Measurements from ENCODE around the gene HNRNPH3. TPM values are rescaled to one million over a fixed set of nuclear protein-coding genes. Genes with fewer than 3 reads are reported as not detected.

The HNRNPH3 gene
- 100 to 1,000 TPM in 2 of 4 donors, 10 to 100 TPM in 2; 81.1 to 134 (median 94.1) TPM for total RNA-seq
- 100 TPM for polyA plus RNA-seq
- long read RNA-seq, donor 1, transcript HNRNPH3-201 (10 exons, 2,339 nt): major isoform, 36 of 105 reads
- long read RNA-seq, donor 1, transcript HNRNPH3-202 (10 exons, 1,332 nt): minor isoform, 11 of 105 reads
- long read RNA-seq, donor 1, partial matches to known transcripts: 5 of 105 reads
- long read RNA-seq, donor 1, other reads (novel, unspliced or antisense): 52 of 105 reads
- long read RNA-seq, donor 2, transcript HNRNPH3-201 (10 exons, 2,339 nt): major isoform, 19 of 51 reads
- long read RNA-seq, donor 2, transcript HNRNPH3-202 (10 exons, 1,332 nt): minor isoform, 5 of 51 reads
- long read RNA-seq, donor 2, partial matches to known transcripts: 0 of 51 reads
- long read RNA-seq, donor 2, other reads (novel, unspliced or antisense): 27 of 51 reads
- long read RNA-seq, donor 3, transcript HNRNPH3-201 (10 exons, 2,339 nt): major isoform, 35 of 135 reads
- long read RNA-seq, donor 3, transcript HNRNPH3-202 (10 exons, 1,332 nt): minor isoform, 25 of 135 reads
- long read RNA-seq, donor 3, partial matches to known transcripts: 3 of 135 reads
- long read RNA-seq, donor 3, other reads (novel, unspliced or antisense): 71 of 135 reads
- long read RNA-seq, donor 4, transcript HNRNPH3-201 (10 exons, 2,339 nt): major isoform, 21 of 66 reads
- long read RNA-seq, donor 4, partial matches to known transcripts: 2 of 66 reads
- long read RNA-seq, donor 4, other reads (novel, unspliced or antisense): 37 of 66 reads

GRCh38 chr10:68331455-68332258 lies at the start of gene HNRNPH3:
TSS of gene HNRNPH3 (plus strand) at chr10:68332064. CDS start at chr10:68337222, 5,158 bp downstream.
- Histone ChIP-seq H3K27me3 (ENCODE audit: control insufficient read depth, insufficient read depth) (no peaks in the 10 kb centered on the region), H3K9me3 (ENCODE audit: control insufficient read depth, low read length) (no peaks in the 10 kb centered on the region), H3K27ac (ENCODE audit: low read length) (peak within 1 kb of the TSS; percentile 98), H3K4me1 (ENCODE audit: control insufficient read depth, insufficient read depth, low read length) (no peaks in the 10 kb centered on the region), H3K4me3 (ENCODE audit: low read length) (peak within 1 kb of the TSS; percentile 95)
- DNase-seq (peak; percentile 98 to 99 (median 99)), ATAC-seq (peak; percentile 95 to 96)
- WGBS: under 1% methylated on average over 73 of the region's 73 CpGs
- intact Hi-C loops (cut with DNase I): no loop called here

- no peaks in the 10 kb centered on the region for H3K4me1 ChIP-seq (ENCODE audit: control insufficient read depth, insufficient read depth, low read length)
- WGBS: 61% methylated on average over 9 of the region's 9 CpGs
- H3K4me3 ChIP-seq (ENCODE audit: low read length): no peak overlapping the region
- H3K9me3 ChIP-seq (ENCODE audit: control insufficient read depth, low read length): no peaks in the 10 kb centered on the region
- ATAC-seq (no peak), DNase-seq (no peak)
- no peaks in the 10 kb centered on the region for H3K27me3 ChIP-seq (ENCODE audit: control insufficient read depth, insufficient read depth)
- no peak overlapping the region for H3K27ac ChIP-seq (ENCODE audit: low read length)
- intact Hi-C loops (cut with DNase I): no loop called here
These were observed 47.5 kb upstream of the HNRNPH3 start for GRCh38 chr10:68284062-68285001.

- Histone ChIP-seq H3K27ac (ENCODE audit: low read length) (no peak overlapping the region), H3K4me1 (ENCODE audit: control insufficient read depth, insufficient read depth, low read length) (no peaks in the 10 kb centered on the region), H3K9me3 (ENCODE audit: control insufficient read depth, low read length) (no peaks in the 10 kb centered on the region), H3K27me3 (ENCODE audit: control insufficient read depth, insufficient read depth) (no peaks in the 10 kb centered on the region), H3K4me3 (ENCODE audit: low read length) (no peak overlapping the region)
- ATAC-seq: no peak
- intact Hi-C loops (cut with DNase I): no loop called here
- DNase-seq: no peak
- 94% methylated on average over 4 of the region's 4 CpGs for WGBS
These were observed 43.1 kb upstream of the HNRNPH3 start for GRCh38 chr10:68288717-68289116.

GRCh38 chr10:68290736-68291135 lies 41.1 kb upstream of the HNRNPH3 start:
- H3K27ac ChIP-seq (ENCODE audit: low read length): no peak overlapping the region
- no peaks in the 10 kb centered on the region for H3K9me3 ChIP-seq (ENCODE audit: control insufficient read depth, low read length)
- ATAC-seq (no peak), DNase-seq (no peak)
- no peaks in the 10 kb centered on the region for H3K4me1 ChIP-seq (ENCODE audit: control insufficient read depth, insufficient read depth, low read length)
- no peak overlapping the region for H3K4me3 ChIP-seq (ENCODE audit: low read length)
- H3K27me3 ChIP-seq (ENCODE audit: control insufficient read depth, insufficient read depth): no peaks in the 10 kb centered on the region
- intact Hi-C loops (cut with DNase I): no loop called here

- 71% methylated on average over 9 of the region's 9 CpGs for WGBS
- intact Hi-C loops (cut with DNase I): no loop called here
- Histone ChIP-seq H3K4me1 (ENCODE audit: control insufficient read depth, insufficient read depth, low read length) (no peaks in the 10 kb centered on the region), H3K9me3 (ENCODE audit: control insufficient read depth, low read length) (no peaks in the 10 kb centered on the region), H3K27me3 (ENCODE audit: control insufficient read depth, insufficient read depth) (no peaks in the 10 kb centered on the region), H3K27ac (ENCODE audit: low read length) (no peak overlapping the region), H3K4me3 (ENCODE audit: low read length) (no peak overlapping the region)
- DNase-seq (no peak), ATAC-seq (no peak)
These were observed 34.8 kb upstream of the HNRNPH3 start for GRCh38 chr10:68296843-68297663.

GRCh38 chr10:68301301-68301700 lies 30.6 kb upstream of the HNRNPH3 start:
- no peaks in the 10 kb centered on the region for H3K9me3 ChIP-seq (ENCODE audit: control insufficient read depth, low read length)
- no peaks in the 10 kb centered on the region for H3K4me1 ChIP-seq (ENCODE audit: control insufficient read depth, insufficient read depth, low read length)
- intact Hi-C loops (cut with DNase I): loop anchor here in 3 of 4 donors (5.0 to 10.0 kb wide), 4 partner anchors 86 to 446 kb away; no protein-coding TSS in a partner anchor
- no peak overlapping the region for H3K4me3 ChIP-seq (ENCODE audit: low read length)
- WGBS: 81% methylated on average over 3 of the region's 3 CpGs
- DNase-seq (no peak), ATAC-seq (no peak)
- H3K27me3 ChIP-seq (ENCODE audit: control insufficient read depth, insufficient read depth): no peaks in the 10 kb centered on the region
- H3K27ac ChIP-seq (ENCODE audit: low read length): no peak overlapping the region

- Histone ChIP-seq H3K4me1 (ENCODE audit: control insufficient read depth, insufficient read depth, low read length) (no peaks in the 10 kb centered on the region), H3K27me3 (ENCODE audit: control insufficient read depth, insufficient read depth) (no peaks in the 10 kb centered on the region), H3K9me3 (ENCODE audit: control insufficient read depth, low read length) (no peaks in the 10 kb centered on the region), H3K27ac (ENCODE audit: low read length) (no peak overlapping the region), H3K4me3 (ENCODE audit: low read length) (no peak overlapping the region)
- DNase-seq: no peak
- ATAC-seq: peak; percentile 26 to 63
- intact Hi-C loops (cut with DNase I): loop anchor here in 3 of 4 donors (5.0 to 10.0 kb wide), 4 partner anchors 87 to 447 kb away; no protein-coding TSS in a partner anchor
- 46% methylated on average over 6 of the region's 6 CpGs for WGBS
These were observed 29.9 kb upstream of the HNRNPH3 start for GRCh38 chr10:68301790-68302502.

GRCh38 chr10:68302503-68302823 lies 29.4 kb upstream of the HNRNPH3 start:
- ATAC-seq (no peak), DNase-seq (no peak)
- Histone ChIP-seq H3K9me3 (ENCODE audit: control insufficient read depth, low read length) (no peaks in the 10 kb centered on the region), H3K27me3 (ENCODE audit: control insufficient read depth, insufficient read depth) (no peaks in the 10 kb centered on the region), H3K4me1 (ENCODE audit: control insufficient read depth, insufficient read depth, low read length) (no peaks in the 10 kb centered on the region), H3K27ac (ENCODE audit: low read length) (no peak overlapping the region), H3K4me3 (ENCODE audit: low read length) (no peak overlapping the region)
- WGBS: 65% methylated on average over 2 of the region's 2 CpGs
- intact Hi-C loops (cut with DNase I): loop anchor here in 3 of 4 donors (5.0 to 10.0 kb wide), 4 partner anchors 88 to 448 kb away; no protein-coding TSS in a partner anchor

GRCh38 chr10:68302871-68303270 lies 29.0 kb upstream of the HNRNPH3 start:
- DNase-seq (no peak), ATAC-seq (no peak)
- no peak overlapping the region for H3K4me3 ChIP-seq (ENCODE audit: low read length)
- no peaks in the 10 kb centered on the region for H3K4me1 ChIP-seq (ENCODE audit: control insufficient read depth, insufficient read depth, low read length)
- H3K27ac ChIP-seq (ENCODE audit: low read length): no peak overlapping the region
- H3K9me3 ChIP-seq (ENCODE audit: control insufficient read depth, low read length): no peaks in the 10 kb centered on the region
- 79% methylated on average over 5 of the region's 5 CpGs for WGBS
- H3K27me3 ChIP-seq (ENCODE audit: control insufficient read depth, insufficient read depth): no peaks in the 10 kb centered on the region
- intact Hi-C loops (cut with DNase I): loop anchor here in 3 of 4 donors (5.0 to 10.0 kb wide), 4 partner anchors 88 to 448 kb away; no protein-coding TSS in a partner anchor

All from right cardiac atrium (tissue), 5 donors.